Heart right ventricle (tissue), 16 donors: ENCODE data around the gene ACTBL2. TPM values are rescaled to one million over a fixed set of nuclear protein-coding genes. Genes with fewer than 3 reads are reported as not detected.

Experiments used
- ATAC-seq, 8 donors: fragments of 200-7000 bp; cut with Tn5 transposase; one replicate each; pipeline ENCODE4 v1.9.1; 2020; ENCODE audit warnings: mild to moderate bottlenecking in 8 of 8, moderate library complexity in 8 of 8, moderate number of reproducible peaks in 1 of 8
- DNase-seq, 2 donors: peaks; one replicate each; pipeline ENCODE4 v3.0.0-alpha.2; 2020
- H3K27ac ChIP-seq, 10 donors: fragments of 200-600 bp; sonication (generic) in 2 of 10; one replicate each; pipeline versions ENCODE4 v1.5.0 to v1.8.0; 2020 to 2022; ENCODE audit warnings: mild to moderate bottlenecking in 3 of 10
- H3K27me3 ChIP-seq, 7 donors: fragments of 200-600 bp; one replicate each; pipeline ENCODE4 v1.8.0; 2021 to 2022; ENCODE audit warnings: mild to moderate bottlenecking in 2 of 7
- H3K36me3 ChIP-seq, 9 donors: fragments of 200-600 bp; sonication (generic) in 1 of 9; one replicate each; pipeline versions ENCODE4 v1.5.0 to v1.8.0; 2020 to 2022; ENCODE audit warnings: mild to moderate bottlenecking in 2 of 9
- H3K4me1 ChIP-seq, 9 donors: fragments of 200-600 bp; sonication (generic) in 1 of 9; one replicate each; pipeline versions ENCODE4 v1.5.0 to v1.8.0; 2020 to 2022; ENCODE audit warnings: mild to moderate bottlenecking in 4 of 9
- H3K4me3 ChIP-seq, 10 donors: fragments of 200-600 bp; sonication (generic) in 2 of 10; one replicate each; pipeline versions ENCODE4 v1.5.0 to v1.8.0; 2020 to 2022; ENCODE audit warnings: mild to moderate bottlenecking in 7 of 10, moderate library complexity in 2 of 10
- H3K9me3 ChIP-seq, 11 donors: fragments of 200-600 bp in 10 of 11; sonication (generic) in 2 of 11; one replicate each; pipeline versions ENCODE4 v1.5.0 to v1.8.0; 2013 to 2022; ENCODE audit warnings: mild to moderate bottlenecking in 2 of 11, control low read depth in 1 of 11, moderate library complexity in 1 of 11
- CTCF ChIP-seq, 9 donors: fragments of 200-600 bp; sonication (generic) in 2 of 9; IDR thresholded peaks; one replicate each; pipeline versions ENCODE4 v1.5.0 to v1.8.0; 2021 to 2022; ENCODE audit warnings: antibody characterized with exemption in 9 of 9, mild to moderate bottlenecking in 5 of 9, moderate library complexity in 1 of 9
- WGBS, 2 donors: extraction: QIAGEN DNeasy Blood & Tissue Kit; methylation state at CpG; one replicate each; pipeline ENCODE4 v1.1.7; 2013; ENCODE audit warnings: inconsistent platforms in 1 of 2; 5-methylcytosine and 5-hydroxymethylcytosine counted together
- intact Hi-C, 10 donors: fragments of 100-400 bp; cut with DNase I; formaldehyde crosslinking; loops; one replicate each; pipeline versions ENCODE4 v1.11.1 to v1.14.2; 2022
- polyA plus RNA-seq, 2 donors: library from polyadenylated mRNA; stranded (reverse); fragments of 200-250 nt; gene quantifications; one replicate each; pipeline ENCODE4 v1.2.3, GENCODE V29; 2013
- total RNA-seq, 10 donors: library from RNA; stranded (reverse); fragmentation: NEBNext Ultra II Directional in 3 of 10; extraction: Animal tissue kit (Norgen Biotek cat#: 25700) in 3 of 10; gene quantifications; one replicate each; pipeline versions ENCODE4 v1.2.1 to v1.2.4, GENCODE V29; 2021 to 2023
- donor health status: Arrhythmogenic right ventricular cardiomyopathy.
- donor health status: ischemic (EF 13 %, LVEDD 7.1; RV severe dilation, severe dysfunction).
- donor health status: healthy with polysubstance abuse.
- donor health status: DM: no; HTN: yes; CAD: no.
- donor health status: DM: no; HTN: no; CAD: no.
- donor health status: ischemic (EF 25% LVEDD 6.9; RV normal size, moderate dysfunction).
- donor health status: ischemic (EF 25% LVEDD 5.7; RV mildly dilated, moderate dysfunction).
- donor health status: healthy.
- donor health status: DM: yes; HTN: yes; CAD: no.
- donor health status: Ischemic cardiomyopathy.
- donor health status: ischemic (EF 35%, LVEDD 5.7; RV mildly dilated, moderate dysfunction).
- donor health status: nonischemic (EF 11% LVEDD 7.7; RV severe dilation, severe dysfunction).
- donor health status: DM: yes; HTN: yes; CAD: no.
- donor health status: PGD.
- donor health status: ischemic (EF 29% LVEDD 5.4; RV normal size, mild dysfunction).
- donor health status: nonischemic (EF 23%, LVEDD 6.1; RV moderate dilation, normal function).

Gene ACTBL2
- total and polyA plus RNA-seq, 12 donors = not detected

DNA sequence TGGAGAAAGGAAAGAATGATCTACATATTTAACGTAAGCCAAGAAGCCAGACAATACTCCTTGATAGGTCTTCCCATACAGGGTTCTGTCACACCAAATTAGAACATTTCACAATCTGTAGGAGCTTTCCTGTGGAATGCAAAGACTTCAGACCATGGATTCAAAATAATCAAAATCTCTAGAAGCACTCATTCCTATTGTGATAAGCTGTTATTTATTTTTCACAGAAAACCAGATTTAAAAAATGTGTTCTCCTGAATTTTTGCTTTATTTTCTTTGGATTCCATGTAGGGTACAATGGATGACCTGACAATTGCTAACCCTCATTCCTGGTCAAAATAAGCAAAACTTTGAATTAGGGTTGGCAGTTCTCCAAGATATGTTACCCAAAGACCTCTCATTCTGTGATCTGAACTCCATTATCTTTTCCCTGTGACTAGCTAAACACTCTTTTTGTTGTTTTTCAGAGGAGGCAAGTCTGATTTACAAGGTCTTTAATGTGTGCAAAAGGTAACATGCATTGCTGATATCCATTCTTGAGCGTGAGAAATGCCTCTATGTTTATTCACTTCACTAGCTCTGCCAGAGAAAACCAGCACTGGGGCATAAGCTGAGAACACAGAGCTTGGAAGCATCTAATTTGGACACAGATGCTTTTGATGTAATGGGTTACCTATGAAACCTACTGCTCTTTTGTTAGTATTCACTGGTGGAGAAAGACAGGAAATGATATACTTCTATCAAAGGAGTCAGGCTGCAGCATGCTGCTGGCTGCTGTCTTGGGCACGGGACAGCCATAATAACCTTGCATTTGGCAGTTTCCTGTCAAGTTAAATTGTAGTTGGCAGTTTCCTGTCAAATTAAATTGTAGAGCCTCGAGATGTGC lies 31.4 kb downstream of the ACTBL2 start:
- H3K4me3 ChIP-seq = no peak overlapping the region
- intact Hi-C loops = no loop called here
- no peaks in the 10 kb centered on the region for H3K27me3 ChIP-seq
- H3K27ac ChIP-seq = no peak overlapping the region
- H3K36me3 ChIP-seq = no peaks in the 10 kb centered on the region
- 73% methylated on average over 4 of the region's 4 CpGs for WGBS, 2 donors
- TF ChIP-seq CTCF (IDR thresholded peaks at IDR 0.05) = no peak
- peaks cover 0 to 12% (median 3%) of the 10 kb centered on the region in 9 donors for H3K4me1 ChIP-seq
- peak in 3 of 8 donors; percentile 18 to 56 (median 19) for ATAC-seq
- H3K9me3 ChIP-seq = no peaks in the 10 kb centered on the region
- DNase-seq = no peak

GRCh38 chr5:57448751-57449150 lies 33.9 kb downstream of the ACTBL2 start:
- Histone ChIP-seq H3K9me3 (no peaks in the 10 kb centered on the region), H3K4me3 (no peak overlapping the region), H3K27ac (no peak overlapping the region), H3K4me1 (peaks cover 0 to 24% (median 6%) of the 10 kb centered on the region in 9 donors), H3K27me3 (no peaks in the 10 kb centered on the region), H3K36me3 (no peaks in the 10 kb centered on the region)
- DNase-seq (no peak), ATAC-seq (no peak)
- TF ChIP-seq CTCF (IDR thresholded peaks at IDR 0.05) = no peak
- intact Hi-C loops = no loop called here
- 84 to 92% methylated on average over 1 of the region's 1 CpG for WGBS, 2 donors

DNA sequence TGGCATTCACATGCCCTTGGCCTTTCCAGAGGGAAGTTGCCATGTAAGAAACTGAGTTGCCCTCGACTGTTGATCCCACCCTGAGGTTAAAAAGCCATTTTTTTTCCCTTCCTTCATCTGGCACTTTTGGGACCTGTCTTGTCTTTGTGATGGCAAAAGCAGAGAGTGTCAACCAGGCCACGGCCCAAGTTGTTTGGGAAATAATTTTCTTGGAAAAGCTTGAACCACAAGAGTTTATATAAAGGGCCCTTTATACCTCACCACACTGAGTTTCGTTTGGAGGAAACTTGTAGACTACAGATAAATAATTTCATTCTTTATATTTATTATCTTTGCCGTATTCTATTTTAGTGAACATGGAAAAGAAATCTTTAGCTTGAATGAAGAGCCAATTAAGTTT lies 34.3 kb downstream of the ACTBL2 start:
- TF ChIP-seq CTCF (IDR thresholded peaks at IDR 0.05) = no peak
- intact Hi-C loops = no loop called here
- ATAC-seq = no peak

DNA sequence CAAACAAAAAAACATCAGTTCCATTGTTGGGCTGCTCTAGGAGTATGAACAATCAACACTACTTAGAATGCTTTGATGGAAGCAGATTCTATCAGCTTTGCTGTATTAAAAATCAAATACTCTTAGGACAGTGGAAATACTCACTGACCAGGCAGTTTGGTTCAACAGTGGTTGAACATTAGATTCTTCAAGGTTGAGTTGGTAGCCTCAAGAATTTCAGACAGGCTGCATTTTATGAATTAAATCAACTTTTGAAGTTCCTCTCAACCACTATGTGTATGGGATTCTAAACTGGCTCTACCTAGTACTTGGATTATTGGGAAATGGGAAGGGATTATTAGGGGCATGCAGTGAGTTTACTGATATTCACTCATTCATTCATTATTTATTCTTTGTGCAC lies 35.0 kb downstream of the ACTBL2 start:
- intact Hi-C loops = no loop called here
- no peak for DNase-seq
- no peak for ATAC-seq
- no peaks in the 10 kb centered on the region for H3K27me3 ChIP-seq
- no peak for TF ChIP-seq CTCF (IDR thresholded peaks at IDR 0.05)
- no peak overlapping the region for H3K4me3 ChIP-seq
- no peaks in the 10 kb centered on the region for H3K36me3 ChIP-seq
- no peaks in the 10 kb centered on the region for H3K9me3 ChIP-seq
- H3K27ac ChIP-seq = no peak overlapping the region
- H3K4me1 ChIP-seq = peaks cover 0 to 26% (median 5%) of the 10 kb centered on the region in 9 donors

More for the DNA sequence above, 34.3 kb downstream of the ACTBL2 start:
- 81 to 85% methylated on average over 4 of the region's 4 CpGs for WGBS, 2 donors
- no peak for DNase-seq
- H3K27ac ChIP-seq = no peak overlapping the region
- no peaks in the 10 kb centered on the region for H3K9me3 ChIP-seq
- H3K36me3 ChIP-seq = no peaks in the 10 kb centered on the region
- no peaks in the 10 kb centered on the region for H3K27me3 ChIP-seq
- H3K4me1 ChIP-seq = peaks cover 0 to 24% (median 6%) of the 10 kb centered on the region in 9 donors
- H3K4me3 ChIP-seq = no peak overlapping the region
